HTR-8/SVneo (cell line): ENCODE results near the gene ST8SIA5.

ENCODE experiments used
- DNase-seq: peaks from one replicate; pipeline ENCODE4 v3.0.0; 2011; ENCODE audit warnings: low spot score, mixed read lengths; ENCODE audit not compliant: insufficient read length
- FAIRE-seq: peaks from 2 replicates; lab custom pipeline; 2011; peaks lifted over from hg19 to GRCh38; lab: Jason Lieb, UNC

The ST8SIA5 gene

GRCh38 chr18:46750626-46751025 is 6.2 kb downstream of the ST8SIA5 start:
- FAIRE-seq = no peak

DNA sequence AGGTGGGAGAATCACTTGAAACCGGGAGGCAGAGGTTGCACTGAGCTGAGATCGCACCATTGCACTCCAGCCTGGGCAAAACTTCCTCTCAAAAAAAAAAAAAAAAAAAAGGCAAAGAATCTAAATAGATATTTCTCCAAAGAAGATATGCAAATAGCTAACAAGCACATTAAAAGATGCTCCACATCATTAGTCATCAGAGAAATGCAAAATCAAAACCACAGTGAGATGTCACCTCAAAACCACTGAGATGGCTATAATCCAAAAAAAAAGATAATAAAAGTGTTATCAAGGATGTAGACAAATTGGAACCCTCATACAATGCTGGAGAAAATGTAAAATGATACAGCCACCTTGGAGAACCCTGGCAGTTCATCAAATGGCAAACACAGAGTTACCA is 8.4 kb downstream of the ST8SIA5 start:
- no peak for FAIRE-seq
- no peak for DNase-seq

More at GRCh38 chr18:46750626-46751025, 6.2 kb downstream of the ST8SIA5 start:
- DNase-seq = no peak

DNA sequence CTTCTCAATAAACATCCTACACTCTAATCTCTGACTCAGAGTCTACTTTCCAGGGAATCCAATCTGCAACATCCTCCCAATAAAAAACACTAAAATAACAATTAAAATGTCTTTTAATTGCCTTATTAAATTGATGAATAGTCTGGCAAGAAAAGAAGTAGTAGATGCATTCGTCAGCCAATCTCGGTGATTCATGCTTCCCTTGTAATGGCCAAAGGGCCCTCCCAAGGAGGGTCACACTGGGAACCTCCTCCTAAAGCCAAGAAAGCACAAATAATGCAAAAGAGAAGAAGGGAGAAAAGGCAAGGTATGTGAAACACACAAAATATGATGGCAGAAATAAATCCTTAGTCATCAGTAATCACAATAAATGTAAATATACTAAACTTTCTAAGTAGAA is 16.8 kb downstream of the ST8SIA5 start:
- FAIRE-seq (no peak), DNase-seq (no peak)

- FAIRE-seq = no peak
- no peak for DNase-seq
These were observed 18.4 kb downstream of the ST8SIA5 start for GRCh38 chr18:46738491-46738890.

- FAIRE-seq (no peak), DNase-seq (no peak)
These were observed 20.1 kb downstream of the ST8SIA5 start for GRCh38 chr18:46736736-46737135.

DNA sequence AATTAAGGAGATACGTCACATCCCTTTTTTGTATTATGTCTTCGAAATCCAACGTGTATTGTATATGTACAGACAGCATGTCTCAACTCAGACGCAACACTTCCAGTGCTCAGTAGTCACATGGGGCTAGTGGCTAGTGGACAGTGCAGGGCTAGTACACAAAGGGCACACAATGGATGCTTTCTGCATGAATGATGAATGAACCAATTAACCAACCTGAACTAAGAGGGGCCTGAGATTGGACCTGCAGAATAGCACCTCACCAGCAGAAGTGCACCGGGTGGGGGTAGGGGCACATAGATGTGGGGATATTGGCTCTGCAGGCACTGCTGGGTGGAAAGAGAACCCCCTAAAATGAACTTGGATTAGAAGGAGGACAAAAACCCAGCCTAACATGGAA is 20.7 kb downstream of the ST8SIA5 start:
- FAIRE-seq (no peak), DNase-seq (no peak)

DNA sequence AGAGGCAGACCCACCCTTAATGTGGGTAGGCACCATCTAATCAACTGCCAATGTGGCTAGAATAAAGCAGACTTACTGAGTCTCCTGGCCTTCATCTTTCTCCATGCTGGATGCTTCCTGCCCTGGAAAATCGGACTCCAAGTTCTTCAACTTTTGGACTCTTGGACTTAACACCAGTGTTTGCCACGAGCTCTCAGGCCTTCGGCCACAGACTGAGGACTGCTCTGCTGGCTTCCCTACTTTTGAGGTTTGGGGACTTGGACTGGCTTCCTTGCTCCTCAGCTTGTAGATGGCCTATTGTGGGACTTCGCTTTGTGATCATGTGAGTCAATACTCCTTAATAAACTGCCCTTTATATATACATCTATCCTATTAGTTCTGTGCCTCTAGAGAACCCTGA is 21.9 kb downstream of the ST8SIA5 start:
- FAIRE-seq (no peak), DNase-seq (no peak)

- no peak for FAIRE-seq
- DNase-seq = no peak
These were observed 23.0 kb downstream of the ST8SIA5 start for GRCh38 chr18:46733872-46734271.

DNA sequence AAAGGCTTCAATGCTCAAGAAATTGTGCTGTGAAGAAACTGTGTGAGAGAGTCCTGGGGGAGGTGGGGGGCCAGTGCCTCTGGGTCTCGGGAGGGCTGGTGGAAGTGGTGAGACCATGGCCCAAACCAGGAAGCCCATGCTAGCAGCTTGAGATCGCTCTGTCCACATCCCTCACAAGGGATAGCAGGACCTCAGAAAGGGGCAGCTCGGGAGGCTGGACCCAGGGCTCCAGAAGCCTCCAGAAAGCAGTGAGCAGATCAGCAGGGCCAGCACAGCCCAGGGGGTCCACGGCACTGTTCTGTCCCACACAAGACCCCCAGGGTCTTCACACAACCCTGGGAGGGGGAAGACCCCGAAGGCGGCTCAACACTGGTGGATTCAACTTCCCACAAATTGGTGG is 24.1 kb downstream of the ST8SIA5 start:
- DNase-seq = no peak
- no peak for FAIRE-seq

GRCh38 chr18:46732201-46732600 is 24.7 kb downstream of the ST8SIA5 start:
- FAIRE-seq (no peak), DNase-seq (no peak)

- DNase-seq = no peak
- FAIRE-seq = no peak
These were observed 25.5 kb downstream of the ST8SIA5 start for GRCh38 chr18:46731316-46731715.

- no peak for FAIRE-seq
- no peak for DNase-seq
These were observed 28.5 kb downstream of the ST8SIA5 start for GRCh38 chr18:46728219-46728930.

DNA sequence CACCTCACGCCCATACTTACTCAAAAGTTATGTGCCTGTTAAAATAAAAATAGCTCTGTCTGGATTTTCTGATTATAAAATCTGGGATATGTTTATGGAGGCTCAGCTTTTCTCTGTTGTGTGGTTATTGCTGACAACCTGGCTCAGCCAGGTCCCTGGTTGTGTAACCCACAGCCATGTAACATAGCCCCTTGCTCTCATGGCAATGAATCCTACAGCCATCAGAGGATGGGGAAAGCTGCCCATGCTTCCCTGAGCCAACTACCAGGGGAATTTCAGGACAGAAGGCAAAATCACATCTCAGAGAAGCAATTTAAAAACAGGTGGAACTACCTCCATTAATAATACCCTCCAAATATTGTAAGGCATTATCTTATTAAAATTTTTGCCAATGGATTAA is 29.7 kb downstream of the ST8SIA5 start:
- DNase-seq (no peak), FAIRE-seq (no peak)

- DNase-seq = no peak
- no peak for FAIRE-seq
These were observed 31.5 kb downstream of the ST8SIA5 start for GRCh38 chr18:46725310-46725709.

GRCh38 chr18:46723856-46724415 is 32.9 kb downstream of the ST8SIA5 start:
- FAIRE-seq = no peak

GRCh38 chr18:46722051-46722450 is 34.8 kb downstream of the ST8SIA5 start:
- FAIRE-seq = no peak
- DNase-seq = no peak

More at GRCh38 chr18:46723856-46724415, 32.9 kb downstream of the ST8SIA5 start:
- no peak for DNase-seq

GRCh38 chr18:46721331-46721730 is 35.5 kb downstream of the ST8SIA5 start:
- FAIRE-seq = no peak

DNA sequence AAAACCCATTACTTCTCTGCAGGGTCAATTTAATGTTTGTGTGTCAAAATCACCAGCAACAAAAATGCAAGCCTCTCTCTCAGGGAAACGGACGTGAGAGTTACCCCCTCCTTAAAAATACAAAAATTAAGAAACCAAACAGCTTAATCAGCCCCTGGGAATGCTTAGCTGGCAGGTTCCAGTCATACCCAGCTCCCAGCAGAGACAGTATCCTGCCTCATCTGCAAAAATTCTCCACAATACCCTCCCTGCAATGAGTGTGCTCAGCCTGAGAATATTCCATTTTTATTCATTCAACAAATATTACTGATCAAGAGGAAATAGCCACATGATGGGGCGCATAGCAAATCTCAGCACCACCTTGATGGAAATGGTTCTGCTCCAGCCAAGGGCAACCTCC is 36.3 kb downstream of the ST8SIA5 start:
- FAIRE-seq = no peak
- no peak for DNase-seq

More at GRCh38 chr18:46721331-46721730, 35.5 kb downstream of the ST8SIA5 start:
- DNase-seq = no peak

GRCh38 chr18:46720092-46720491 is 36.8 kb downstream of the ST8SIA5 start:
- FAIRE-seq = no peak
- no peak for DNase-seq

DNA sequence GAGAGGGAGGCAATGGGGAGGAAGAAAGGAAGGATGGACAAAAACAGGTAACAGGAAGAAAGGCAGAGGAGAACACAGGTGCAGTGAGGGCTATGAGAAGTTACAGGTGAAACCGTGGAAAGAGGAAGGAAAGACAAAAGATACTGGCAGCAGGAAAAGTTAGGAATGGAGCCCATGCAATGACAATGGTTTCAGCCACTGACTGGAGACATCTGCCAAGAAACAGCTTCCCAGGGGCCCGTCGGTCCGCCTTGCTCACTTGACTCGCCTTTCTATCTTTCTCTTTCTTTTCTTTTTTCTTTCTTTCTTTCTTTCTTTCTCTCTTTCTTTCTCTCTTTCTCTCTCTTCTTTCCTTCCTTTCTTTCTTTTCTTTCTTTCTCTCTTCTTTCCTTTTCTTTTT is 37.5 kb downstream of the ST8SIA5 start:
- DNase-seq (no peak), FAIRE-seq (no peak)

DNA sequence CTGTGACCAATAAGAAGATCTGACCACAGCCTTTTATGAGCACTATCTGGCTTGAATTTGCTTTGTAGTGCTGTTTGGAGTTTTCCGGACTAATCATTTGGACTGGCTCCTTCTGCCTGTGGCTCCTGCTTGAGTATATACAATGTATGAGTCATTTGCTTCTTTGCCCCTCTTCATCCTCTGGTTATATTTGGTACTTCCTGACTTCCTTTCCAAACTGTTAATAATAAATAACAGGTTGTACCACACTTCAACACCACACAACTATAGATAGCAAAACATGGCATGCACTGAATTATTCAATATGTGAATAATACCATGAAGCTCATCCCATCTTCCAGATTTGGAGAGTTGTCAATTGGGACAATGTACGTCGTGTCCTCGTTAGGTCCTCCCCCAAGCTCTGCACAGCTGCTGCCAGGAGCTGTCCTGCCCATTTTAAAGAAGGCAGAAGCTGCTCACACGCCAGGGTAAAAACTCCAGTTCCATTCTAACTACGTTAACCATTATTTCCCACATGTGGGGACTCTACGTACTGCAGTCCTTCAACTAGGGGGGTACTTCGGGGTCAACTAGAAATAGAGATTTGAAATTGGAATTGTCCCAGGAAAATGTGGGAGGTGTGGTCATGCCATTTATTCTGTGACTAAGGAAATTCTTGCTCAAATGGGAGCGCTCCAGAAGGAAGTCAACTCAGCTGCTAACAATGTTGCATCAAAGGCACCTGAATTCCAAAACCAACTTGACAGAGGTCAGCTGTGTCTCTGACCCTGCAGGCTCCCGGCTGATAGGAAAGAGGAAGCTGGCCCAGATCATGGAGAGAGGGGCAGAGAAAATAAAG is 38.1 kb downstream of the ST8SIA5 start:
- DNase-seq (peak; percentile 12), FAIRE-seq (no peak)
